ENCODE measurements around the gene SPAG16. TPM values are rescaled to one million over a fixed set of nuclear protein-coding genes. Genes with fewer than 3 reads are reported as not detected.

The SPAG16 gene
- total RNA-seq, 2 donors from 2014 or later: 5.3 to 6.6 TPM

DNA sequence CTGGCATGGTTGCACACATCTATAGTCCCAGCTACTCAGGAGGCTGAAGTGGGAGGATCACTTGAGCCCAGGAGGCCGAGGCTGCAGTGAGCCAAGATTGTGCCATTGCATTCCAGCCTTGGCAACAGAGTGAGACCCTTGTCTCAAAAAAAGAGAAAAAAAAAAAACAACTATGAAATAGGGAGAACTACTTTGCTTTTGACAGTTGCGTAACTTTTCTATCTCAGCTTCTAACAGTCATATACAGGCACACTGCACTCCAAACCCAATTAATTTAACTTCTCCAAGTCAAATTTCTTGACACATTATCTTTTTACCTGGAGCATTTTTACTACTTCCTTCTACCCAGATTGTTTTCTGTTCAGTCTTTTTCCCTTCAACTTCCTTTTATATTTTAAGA lies 1102.5 kb downstream of the SPAG16 start:
- no peaks in the 10 kb centered on the region for H3K4me1 Mint-ChIP-seq (ENCODE audit: low read depth in 2 of 2)
- no peak overlapping the region for H3K27ac Mint-ChIP-seq
- no peaks in the 10 kb centered on the region for H3K27me3 Mint-ChIP-seq
- DNase-seq (ENCODE audit: low spot score) (no peak), ATAC-seq (no peak)
- H3K36me3 Mint-ChIP-seq: no peaks in the 10 kb centered on the region
- no peak overlapping the region for H3K4me3 Mint-ChIP-seq
- H3K9me3 Mint-ChIP-seq: peaks cover 5% of the 10 kb centered on the region

DNA sequence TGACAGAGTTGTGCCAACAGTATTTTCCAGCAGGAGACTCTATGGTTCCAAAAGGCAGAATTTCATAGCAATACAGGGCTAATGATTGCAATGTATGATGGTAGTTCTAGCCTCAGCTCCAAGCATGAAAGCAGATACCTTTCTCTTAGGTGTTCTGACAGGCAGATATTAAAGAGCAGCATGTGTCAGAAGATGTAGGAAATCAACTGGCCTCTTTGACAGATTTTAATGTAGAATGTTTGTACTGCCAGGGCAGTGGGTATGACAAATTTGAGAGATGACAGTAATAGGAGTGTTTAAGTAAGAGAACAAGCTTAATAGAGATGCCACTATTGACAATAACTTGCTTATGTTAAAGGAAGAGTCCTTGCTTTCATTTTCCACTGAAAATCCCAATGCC lies 1105.1 kb downstream of the SPAG16 start:
- no peak overlapping the region for H3K27ac Mint-ChIP-seq
- no peaks in the 10 kb centered on the region for H3K36me3 Mint-ChIP-seq
- no peak overlapping the region for H3K4me3 Mint-ChIP-seq
- ATAC-seq (no peak), DNase-seq (ENCODE audit: low spot score) (no peak)
- no peaks in the 10 kb centered on the region for H3K4me1 Mint-ChIP-seq (ENCODE audit: low read depth in 2 of 2)
- H3K27me3 Mint-ChIP-seq: no peaks in the 10 kb centered on the region
- peaks cover 5% of the 10 kb centered on the region for H3K9me3 Mint-ChIP-seq

DNA sequence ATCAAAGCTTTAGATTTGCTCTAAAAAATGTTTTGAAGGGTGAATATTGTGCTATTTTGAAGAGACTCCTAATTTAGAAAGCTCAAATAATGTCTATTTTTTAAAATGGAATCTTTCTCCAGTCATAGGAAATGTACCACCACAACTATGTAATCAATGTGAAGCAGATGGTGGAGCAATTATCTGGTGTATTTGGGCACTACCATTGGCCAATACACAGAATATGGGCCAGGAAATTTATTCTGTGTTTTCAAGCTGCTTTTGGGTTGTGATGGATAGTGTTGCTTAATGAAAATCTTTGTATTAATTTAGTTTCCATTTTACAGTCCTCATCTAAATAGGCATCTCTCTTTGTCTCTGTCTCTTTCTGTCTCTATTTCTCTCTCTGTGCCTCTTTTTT lies 1109.5 kb downstream of the SPAG16 start:
- DNase-seq (ENCODE audit: low spot score): no peak
- peaks cover 5% of the 10 kb centered on the region for H3K9me3 Mint-ChIP-seq
- H3K27ac Mint-ChIP-seq: no peak overlapping the region
- H3K4me1 Mint-ChIP-seq (ENCODE audit: low read depth in 2 of 2): no peaks in the 10 kb centered on the region
- no peak overlapping the region for H3K4me3 Mint-ChIP-seq
- H3K36me3 Mint-ChIP-seq: no peaks in the 10 kb centered on the region
- H3K27me3 Mint-ChIP-seq: no peaks in the 10 kb centered on the region
- ATAC-seq: no peak

DNA sequence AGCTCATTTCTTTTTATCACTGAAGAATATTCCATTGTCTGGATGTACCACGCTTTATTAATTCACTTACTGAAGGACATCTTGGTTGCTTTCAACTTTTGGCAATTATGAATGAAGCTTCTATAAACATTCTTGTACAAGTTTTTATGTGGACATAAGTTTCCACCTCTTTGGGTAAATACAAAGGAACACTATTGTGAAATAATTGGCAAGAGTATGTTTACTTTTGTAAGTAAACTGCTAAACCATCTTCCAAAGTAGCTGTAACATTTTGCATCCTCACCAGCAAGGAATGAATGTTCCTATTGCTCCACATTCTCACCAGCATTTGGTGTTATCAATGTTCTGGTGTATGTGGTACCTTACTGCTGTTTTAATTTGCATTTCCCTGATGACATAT lies 1110.8 kb downstream of the SPAG16 start:
- Mint-ChIP-seq H3K4me3 (no peak overlapping the region), H3K36me3 (no peaks in the 10 kb centered on the region), H3K9me3 (peaks cover 5% of the 10 kb centered on the region), H3K4me1 (ENCODE audit: low read depth in 2 of 2) (no peaks in the 10 kb centered on the region), H3K27me3 (no peaks in the 10 kb centered on the region), H3K27ac (no peak overlapping the region)
- DNase-seq (ENCODE audit: low spot score) (no peak), ATAC-seq (no peak)

DNA sequence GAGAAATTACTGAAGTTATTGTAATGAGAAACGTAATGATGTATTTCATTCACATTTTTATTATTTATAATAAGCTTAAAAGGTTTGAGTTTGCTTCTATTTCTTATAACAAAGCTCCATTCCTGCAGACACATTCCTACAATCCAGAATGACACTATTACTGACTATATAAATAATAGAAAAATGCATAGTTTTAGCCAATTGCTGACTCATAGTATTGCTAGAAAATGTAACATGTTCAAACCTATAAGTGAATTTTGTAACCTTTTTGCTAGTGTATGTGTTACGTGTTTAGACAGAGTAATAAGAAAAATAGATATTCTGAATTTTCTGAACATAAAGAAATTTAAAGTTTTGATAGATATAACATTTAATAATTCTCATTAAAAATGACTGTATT lies 1117.3 kb downstream of the SPAG16 start:
- H3K9me3 Mint-ChIP-seq: peaks cover 3% of the 10 kb centered on the region
- no peak overlapping the region for H3K4me3 Mint-ChIP-seq
- no peaks in the 10 kb centered on the region for H3K27me3 Mint-ChIP-seq
- DNase-seq (ENCODE audit: low spot score): no peak
- no peaks in the 10 kb centered on the region for H3K36me3 Mint-ChIP-seq
- ATAC-seq: no peak
- no peak overlapping the region for H3K27ac Mint-ChIP-seq
- H3K4me1 Mint-ChIP-seq (ENCODE audit: low read depth in 2 of 2): no peaks in the 10 kb centered on the region

DNA sequence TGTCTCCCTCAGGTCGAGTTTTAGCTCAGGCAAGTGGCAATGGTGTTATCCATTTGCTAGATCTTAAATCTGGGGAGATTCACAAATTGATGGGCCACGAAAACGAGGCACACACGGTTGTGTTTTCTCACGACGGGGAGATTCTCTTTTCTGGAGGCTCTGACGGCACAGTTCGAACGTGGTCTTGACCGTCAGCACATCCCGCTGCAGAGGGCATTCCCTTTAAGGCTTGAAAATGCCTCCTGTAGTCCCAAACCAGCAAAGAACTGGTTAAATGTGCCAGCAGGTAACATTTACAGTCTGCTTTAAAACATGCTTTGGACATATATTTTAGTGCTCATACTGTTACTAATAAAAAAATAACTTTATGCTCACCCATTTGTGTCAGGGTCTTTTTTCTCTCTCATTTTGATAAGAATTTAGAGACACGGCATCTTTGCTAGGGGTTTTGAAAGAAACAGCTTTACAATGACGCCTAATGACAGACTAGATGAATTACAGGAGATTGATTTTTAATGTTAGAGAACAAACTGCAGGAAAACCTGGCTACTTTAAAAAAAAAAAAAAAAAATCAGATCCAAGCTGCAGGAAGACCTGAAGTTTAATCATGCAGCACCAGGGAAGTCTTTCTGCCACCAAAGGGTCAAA lies 1126.0 kb downstream of the SPAG16 start:
- Mint-ChIP-seq H3K9me3 (no peaks in the 10 kb centered on the region), H3K27me3 (no peaks in the 10 kb centered on the region), H3K27ac (no peak overlapping the region), H3K4me3 (no peak overlapping the region), H3K36me3 (no peaks in the 10 kb centered on the region), H3K4me1 (ENCODE audit: low read depth in 2 of 2) (no peaks in the 10 kb centered on the region)
- ATAC-seq (no peak), DNase-seq (ENCODE audit: low spot score) (no peak)

DNA sequence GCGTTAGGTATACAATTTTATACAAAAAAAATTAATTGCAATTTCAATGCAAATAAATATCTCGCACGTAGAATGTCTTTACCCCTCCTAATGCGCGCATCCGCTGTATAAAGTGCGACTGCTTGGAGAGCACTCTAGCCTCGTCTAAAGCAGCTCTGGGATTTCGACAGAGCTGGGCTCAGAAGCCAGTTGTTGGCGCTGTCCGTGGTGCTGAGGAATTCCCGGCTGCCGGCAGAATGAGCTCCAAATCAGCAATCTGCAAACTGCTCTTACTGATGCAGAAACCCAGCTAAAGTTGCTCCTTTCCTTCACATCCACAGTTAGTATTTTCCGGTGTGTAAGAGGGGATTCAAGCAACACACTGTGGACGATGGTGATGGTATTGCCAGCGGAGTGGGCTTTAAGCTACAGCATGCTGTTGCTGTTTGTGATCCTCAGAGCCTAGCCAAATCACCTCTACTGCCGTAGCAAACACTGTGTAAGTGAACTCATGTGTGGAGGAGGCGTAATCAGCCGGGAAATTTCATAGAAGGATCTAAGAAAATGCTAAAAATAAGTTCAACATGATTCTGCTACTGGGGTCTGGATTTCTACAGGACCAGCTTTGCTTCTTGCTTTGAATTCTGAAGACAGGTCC lies 1126.8 kb downstream of the SPAG16 start, which contains the start of gene VWC2L:
VWC2L (plus strand) TSS at position 137 of the 637 bp plus-strand sequence. CDS start 3,140 bp downstream, outside the sequence.
- Mint-ChIP-seq H3K27me3 (no peaks in the 10 kb centered on the region), H3K36me3 (no peaks in the 10 kb centered on the region), H3K27ac (no peak within 1 kb of the TSS), H3K4me3 (no peak within 1 kb of the TSS), H3K9me3 (no peaks in the 10 kb centered on the region), H3K4me1 (ENCODE audit: low read depth in 2 of 2) (no peaks in the 10 kb centered on the region)
- no peak for DNase-seq (ENCODE audit: low spot score)
- ATAC-seq: no peak

DNA sequence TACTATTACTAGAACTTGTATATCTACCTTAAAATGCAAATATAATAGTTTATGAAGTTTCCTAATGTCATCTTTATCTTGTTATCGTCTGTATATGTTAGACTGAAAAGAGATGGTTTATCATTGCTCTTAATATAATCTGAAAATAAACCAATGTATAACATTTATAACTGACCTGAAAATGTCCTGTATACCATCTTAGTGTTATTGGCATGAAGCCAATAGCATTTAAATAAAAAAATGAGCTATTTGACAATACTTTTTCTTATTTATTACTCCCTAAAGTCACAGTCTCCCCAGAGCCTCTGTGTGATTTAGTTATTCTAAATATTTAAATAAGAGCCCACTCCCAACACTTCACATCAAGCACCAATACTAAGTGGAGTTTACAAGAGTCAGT lies 1128.4 kb downstream of the SPAG16 start:
- H3K4me3 Mint-ChIP-seq: no peak overlapping the region
- H3K4me1 Mint-ChIP-seq (ENCODE audit: low read depth in 2 of 2): no peaks in the 10 kb centered on the region
- no peak overlapping the region for H3K27ac Mint-ChIP-seq
- H3K27me3 Mint-ChIP-seq: no peaks in the 10 kb centered on the region
- DNase-seq (ENCODE audit: low spot score): no peak
- ATAC-seq: no peak
- H3K36me3 Mint-ChIP-seq: no peaks in the 10 kb centered on the region
- peaks cover 4% of the 10 kb centered on the region for H3K9me3 Mint-ChIP-seq

DNA sequence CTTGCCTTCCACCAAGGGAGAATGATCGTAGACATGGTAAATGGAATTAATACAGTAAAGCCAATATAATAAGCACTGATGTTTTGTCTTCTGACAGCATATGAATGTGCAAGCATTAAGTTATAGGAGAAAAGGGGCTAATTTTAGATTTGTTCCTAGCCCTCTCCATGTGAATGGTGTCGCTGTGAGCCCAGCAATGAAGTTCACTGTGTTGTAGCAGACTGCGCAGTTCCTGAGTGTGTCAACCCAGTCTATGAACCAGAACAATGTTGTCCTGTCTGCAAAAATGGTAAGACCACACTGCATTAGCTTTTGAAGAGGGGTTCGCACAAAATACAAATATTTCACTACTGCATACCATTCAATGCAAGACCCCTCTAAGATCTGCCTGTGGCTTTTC lies 1152.2 kb downstream of the SPAG16 start:
- H3K4me3 Mint-ChIP-seq: no peak overlapping the region
- no peaks in the 10 kb centered on the region for H3K36me3 Mint-ChIP-seq
- H3K9me3 Mint-ChIP-seq: peaks cover 3% of the 10 kb centered on the region
- no peak for DNase-seq (ENCODE audit: low spot score)
- ATAC-seq: no peak
- H3K27me3 Mint-ChIP-seq: no peaks in the 10 kb centered on the region
- no peak overlapping the region for H3K27ac Mint-ChIP-seq
- no peaks in the 10 kb centered on the region for H3K4me1 Mint-ChIP-seq (ENCODE audit: low read depth in 2 of 2)

DNA sequence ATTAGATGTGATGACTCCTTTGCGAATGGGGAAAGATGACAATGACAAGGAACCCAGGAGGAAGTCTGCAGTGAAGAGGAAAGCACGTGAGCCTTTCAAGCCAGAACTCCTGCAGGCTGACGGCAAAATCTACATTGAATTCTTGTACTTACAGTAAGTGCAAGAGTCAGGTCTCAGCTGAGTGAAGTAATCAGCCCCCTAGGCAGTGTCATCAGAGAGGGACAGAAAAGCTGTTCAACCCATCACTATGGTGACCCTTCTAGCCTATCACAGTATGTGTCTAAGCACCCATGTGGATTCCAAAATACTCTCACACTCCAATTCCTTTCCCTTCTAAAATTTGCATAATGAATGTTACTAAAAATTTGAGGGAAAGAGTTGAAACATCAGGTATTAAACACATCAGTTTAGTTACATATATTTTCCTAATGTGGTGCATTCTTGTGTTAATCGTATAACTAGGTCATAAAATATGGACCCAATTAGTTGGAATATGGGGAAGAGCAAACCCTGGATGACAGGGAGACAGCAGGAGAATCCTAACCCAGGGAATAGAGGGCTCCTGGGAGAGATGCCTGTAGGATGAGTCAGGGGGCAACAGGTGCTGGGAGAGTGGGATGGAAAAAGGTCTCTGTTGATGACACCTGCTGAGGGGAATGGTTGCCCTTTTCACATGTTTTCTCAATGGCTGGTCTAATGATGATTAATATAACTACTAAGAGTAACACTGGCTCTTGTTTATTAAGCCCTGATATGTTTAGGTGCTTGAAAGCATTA lies 1166.0 kb downstream of the SPAG16 start:
- H3K9me3 Mint-ChIP-seq: no peaks in the 10 kb centered on the region

DNA sequence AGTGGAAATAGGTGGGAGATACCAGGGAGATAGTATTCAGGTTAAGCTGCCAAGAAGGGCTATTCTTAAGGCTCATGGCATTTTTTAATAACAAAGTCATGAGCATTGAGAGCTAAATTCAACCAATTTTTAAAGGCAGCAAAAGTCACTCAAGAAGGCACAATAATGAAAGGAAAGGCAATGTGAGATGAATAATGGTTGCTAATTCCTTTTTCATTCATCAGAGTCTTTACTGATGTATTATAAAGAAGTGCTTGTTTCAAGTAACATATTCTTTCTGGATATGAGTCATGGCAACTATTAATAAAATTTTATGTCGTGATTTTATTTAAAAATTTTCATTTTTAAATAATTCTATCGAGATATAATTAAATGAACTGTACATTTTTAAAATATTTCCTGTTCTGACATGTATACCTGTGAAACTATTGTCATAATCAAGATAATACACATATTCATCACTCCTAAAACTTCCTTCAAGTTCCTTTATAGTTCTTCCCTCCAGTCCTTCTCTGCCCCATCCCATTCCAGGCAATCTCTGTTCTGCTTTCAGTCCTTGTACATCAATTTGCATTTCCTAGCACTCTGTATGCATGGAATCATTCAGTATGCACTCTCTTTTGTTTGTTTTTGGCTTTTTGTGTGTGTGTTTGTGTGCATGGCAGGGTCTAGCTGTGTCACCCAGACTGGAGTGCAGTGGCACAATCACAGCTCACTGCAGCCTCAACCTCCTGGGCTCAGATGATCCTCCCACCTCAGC lies 1167.4 kb downstream of the SPAG16 start:
- no peaks in the 10 kb centered on the region for H3K27me3 Mint-ChIP-seq
- no peak for DNase-seq (ENCODE audit: low spot score)
- H3K27ac Mint-ChIP-seq: no peak overlapping the region
- H3K4me1 Mint-ChIP-seq (ENCODE audit: low read depth in 2 of 2): no peaks in the 10 kb centered on the region
- H3K9me3 Mint-ChIP-seq: no peaks in the 10 kb centered on the region
- no peak overlapping the region for H3K4me3 Mint-ChIP-seq
- H3K36me3 Mint-ChIP-seq: no peaks in the 10 kb centered on the region
- no peak for ATAC-seq

More for the DNA sequence above, 1166.0 kb downstream of the SPAG16 start:
- Mint-ChIP-seq H3K4me3 (no peak overlapping the region), H3K27me3 (no peaks in the 10 kb centered on the region), H3K36me3 (no peaks in the 10 kb centered on the region), H3K4me1 (ENCODE audit: low read depth in 2 of 2) (no peaks in the 10 kb centered on the region), H3K27ac (no peak overlapping the region)
- DNase-seq (ENCODE audit: low spot score) (no peak), ATAC-seq (no peak)
